DND-41 (cell line): ENCODE measurements around the gene EEA1.
"Not testable (repeated sequence)": the region's sequence is repeated elsewhere in the genome, so short reads cannot be mapped to it uniquely, and the experiment has no call there.

Source experiments
- ATAC-seq: fragments of 200-7000 bp; cut with Tn5 transposase; 3 replicates; pipeline ENCODE4 v1.9.1; 2021; ENCODE audit warnings: low read depth; ENCODE audit not compliant: insufficient read depth
- DNase-seq: peaks from one replicate; pipeline ENCODE4 v3.0.0-alpha.2; 2020
- H2AFZ ChIP-seq: 2 replicates; pipeline ENCODE4 v1.6.0; 2012; ENCODE audit warnings: low read depth, low read length
- H3K27ac ChIP-seq: 2 replicates; pipeline ENCODE4 v1.5.1; 2012; ENCODE audit warnings: low read length, inconsistent platforms
- H3K27me3 ChIP-seq: fragments of 200-600 bp; sonication (generic); 2 replicates; pipeline ENCODE4 v1.6.0; 2012; ENCODE audit warnings: low read length, mild to moderate bottlenecking, inconsistent platforms; ENCODE audit not compliant: insufficient read depth, poor library complexity
- H3K36me3 ChIP-seq: 2 replicates; pipeline ENCODE4 v1.5.1; 2012; ENCODE audit warnings: low read length, inconsistent platforms; ENCODE audit not compliant: insufficient read depth
- H3K4me1 ChIP-seq: 2 replicates; pipeline ENCODE4 v1.5.1; 2012; ENCODE audit warnings: mild to moderate bottlenecking, low read length; ENCODE audit not compliant: insufficient read depth
- H3K4me2 ChIP-seq: 2 replicates; pipeline ENCODE4 v1.6.0; 2012; ENCODE audit warnings: mild to moderate bottlenecking, moderate library complexity, low read length, inconsistent platforms; ENCODE audit not compliant: insufficient read depth
- H3K4me3 ChIP-seq, 2 experiments: fragments of 200-600 bp in 1 of 2; shearing (Covaris generic) in 1 of 2; 2 replicates each; pipeline ENCODE4 v1.5.1; 2012 to 2016; ENCODE audit warnings: inconsistent platforms in 2 of 2, low read length in 2 of 2, mild to moderate bottlenecking in 2 of 2, low read depth in 1 of 2, moderate library complexity in 1 of 2
- H3K79me2 ChIP-seq: 2 replicates; pipeline ENCODE4 v1.6.0; 2012; ENCODE audit warnings: low read length, inconsistent platforms; ENCODE audit not compliant: insufficient read depth
- H3K9ac ChIP-seq: 2 replicates; pipeline ENCODE4 v1.6.0; 2012; ENCODE audit warnings: low read depth, mild to moderate bottlenecking, inconsistent platforms, low read length, moderate library complexity
- H3K9me3 ChIP-seq: 2 replicates; pipeline ENCODE4 v1.5.1; 2012; ENCODE audit warnings: low read length, moderate library complexity, mild to moderate bottlenecking, inconsistent platforms; ENCODE audit not compliant: insufficient read depth, severe bottlenecking
- H4K20me1 ChIP-seq: 2 replicates; pipeline ENCODE4 v1.6.0; 2012; ENCODE audit warnings: low read length; ENCODE audit not compliant: insufficient read depth
- CTCF ChIP-seq: IDR thresholded peaks from 2 replicates; pipeline ENCODE4 v1.5.1; 2012; ENCODE audit warnings: borderline replicate concordance, low read length, moderate library complexity, mild to moderate bottlenecking; ENCODE audit not compliant: poor library complexity, severe bottlenecking; ENCODE audit errors: extremely low read depth
- EZH2 ChIP-seq: IDR thresholded peaks from 3 replicates; pipeline ENCODE4 v1.6.1; 2012; ENCODE audit warnings: borderline replicate concordance, low read depth, mild to moderate bottlenecking, moderate library complexity, low read length, inconsistent platforms; ENCODE audit not compliant: severe bottlenecking

EEA1 gene

GRCh38 chr12:92968176-92968813 lies 39.2 kb upstream of the EEA1 start:
- DNase-seq = no peak

GRCh38 chr12:92964378-92964777 lies 35.3 kb upstream of the EEA1 start:
- H3K27me3 ChIP-seq, H3K4me3 ChIP-seq, H3K4me1 ChIP-seq, H3K27ac ChIP-seq, H3K79me2 ChIP-seq, H3K4me2 ChIP-seq, H3K9ac ChIP-seq, ATAC-seq, H4K20me1 ChIP-seq, H2AFZ ChIP-seq, H3K9me3 ChIP-seq, DNase-seq, H3K36me3 ChIP-seq: not testable (repeated sequence)

More at GRCh38 chr12:92968176-92968813, 39.2 kb upstream of the EEA1 start:
- Histone ChIP-seq H3K79me2 (no peaks in the 10 kb centered on the region), H3K4me1 (no peaks in the 10 kb centered on the region; the same call in 1 of the 2 replicates), H3K9ac (no peak overlapping the region), H3K4me3 (no peak overlapping the region), H3K9me3 (no peaks in the 10 kb centered on the region), H3K27me3 (no peaks in the 10 kb centered on the region), H3K4me2 (no peak overlapping the region), H3K36me3 (no peaks in the 10 kb centered on the region), H2AFZ (no peak overlapping the region), H4K20me1 (no peaks in the 10 kb centered on the region), H3K27ac (no peak overlapping the region)
- ATAC-seq = no peak
- no peak for TF ChIP-seq CTCF
- TF ChIP-seq EZH2 = no peak

GRCh38 chr12:92961949-92962348 lies 32.9 kb upstream of the EEA1 start:
- no peak for TF ChIP-seq EZH2
- TF ChIP-seq CTCF = no peak
- Histone ChIP-seq H3K9ac (no peak overlapping the region), H3K9me3 (peaks cover 5% of the 10 kb centered on the region), H3K4me1 (no peaks in the 10 kb centered on the region), H4K20me1 (no peaks in the 10 kb centered on the region), H3K4me3 (no peak overlapping the region), H2AFZ (no peak overlapping the region), H3K4me2 (no peak overlapping the region), H3K27me3 (no peaks in the 10 kb centered on the region), H3K36me3 (no peaks in the 10 kb centered on the region), H3K79me2 (no peaks in the 10 kb centered on the region), H3K27ac (no peak overlapping the region)
- DNase-seq = no peak
- ATAC-seq = no peak

GRCh38 chr12:92955997-92956663 lies 27.0 kb upstream of the EEA1 start:
- no peak for TF ChIP-seq EZH2
- no peak for TF ChIP-seq CTCF
- Histone ChIP-seq H4K20me1 (no peaks in the 10 kb centered on the region), H3K36me3 (no peaks in the 10 kb centered on the region), H3K4me3 (no peak overlapping the region), H3K27ac (no peak overlapping the region), H3K79me2 (no peaks in the 10 kb centered on the region), H3K9ac (no peak overlapping the region), H3K27me3 (no peaks in the 10 kb centered on the region), H3K9me3 (peaks cover 23% of the 10 kb centered on the region), H3K4me2 (no peak overlapping the region), H3K4me1 (no peaks in the 10 kb centered on the region), H2AFZ (no peak overlapping the region)
- no peak for ATAC-seq
- no peak for DNase-seq
